ENCODE measurements around the gene USP54. TPM values are rescaled to one million over a fixed set of nuclear protein-coding genes. Genes with fewer than 3 reads are reported as not detected.

The USP54 gene
- total RNA-seq, 6 experiments from 2014 or later, result 1.5 to 5.7 (median 3.6) TPM

DNA sequence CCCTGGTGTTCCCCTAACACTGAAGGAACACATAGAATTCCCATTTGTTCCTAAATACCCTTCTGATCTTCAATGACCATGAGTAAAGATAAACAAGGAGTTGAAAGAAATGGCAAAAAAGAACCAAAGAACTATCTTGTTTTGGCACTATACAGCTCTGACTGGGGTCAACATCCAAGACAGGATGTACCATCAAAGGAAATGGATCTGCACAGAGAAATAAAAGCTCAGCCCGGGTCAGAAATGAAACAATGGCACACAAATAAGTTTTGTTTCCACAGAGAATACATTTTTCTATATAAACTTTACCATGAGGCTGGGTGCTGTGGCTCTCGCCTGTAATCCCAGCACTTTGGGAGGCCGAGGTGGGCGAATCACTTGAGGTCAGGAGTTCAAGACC, 18.0 kb upstream of the USP54 start:
- ATAC-seq, result no peak
- H3K4me3 ChIP-seq, result no peak overlapping the region

DNA sequence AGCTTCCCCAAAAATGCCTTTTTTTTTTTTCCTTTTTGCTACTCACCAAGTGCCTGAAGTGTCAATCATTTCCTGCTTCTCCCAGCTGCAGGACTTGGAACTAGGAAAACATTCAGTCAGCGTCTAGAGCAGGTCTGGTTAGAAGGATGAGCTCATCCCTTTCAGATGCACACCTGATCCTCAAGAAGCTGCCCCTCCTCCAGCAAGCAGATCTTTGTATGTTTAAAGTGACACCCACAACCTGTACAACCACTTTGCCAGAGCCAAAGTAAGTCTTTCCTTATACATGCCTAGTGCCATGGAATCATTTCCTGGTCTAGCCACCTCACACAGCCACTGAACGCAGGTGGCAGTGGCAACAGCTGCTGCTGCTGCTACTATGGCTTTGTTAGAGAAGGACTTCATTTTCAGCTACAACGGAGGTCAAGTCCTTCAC, 10.4 kb upstream of the USP54 start:
- DNase-seq, result no peak
- intact Hi-C loops (cut with DNase I), result no loop called here
- WGBS (ENCODE audit: insufficient coverage, low coverage, low lambda C conversion rate, missing lambda C conversion rate), result 65% methylated on average over 2 of the region's 3 CpGs
- Histone ChIP-seq H3K4me1 (no peaks in the 10 kb centered on the region), H3K27ac (no peak overlapping the region), H3K9me3 (no peaks in the 10 kb centered on the region), H3K36me3 (no peaks in the 10 kb centered on the region), H3K4me3 (no peak overlapping the region), H3K27me3 (no peaks in the 10 kb centered on the region)
- TF ChIP-seq POLR2A (IDR thresholded peaks at IDR 0.05), result no peak
- TF ChIP-seq, protein P1, sequence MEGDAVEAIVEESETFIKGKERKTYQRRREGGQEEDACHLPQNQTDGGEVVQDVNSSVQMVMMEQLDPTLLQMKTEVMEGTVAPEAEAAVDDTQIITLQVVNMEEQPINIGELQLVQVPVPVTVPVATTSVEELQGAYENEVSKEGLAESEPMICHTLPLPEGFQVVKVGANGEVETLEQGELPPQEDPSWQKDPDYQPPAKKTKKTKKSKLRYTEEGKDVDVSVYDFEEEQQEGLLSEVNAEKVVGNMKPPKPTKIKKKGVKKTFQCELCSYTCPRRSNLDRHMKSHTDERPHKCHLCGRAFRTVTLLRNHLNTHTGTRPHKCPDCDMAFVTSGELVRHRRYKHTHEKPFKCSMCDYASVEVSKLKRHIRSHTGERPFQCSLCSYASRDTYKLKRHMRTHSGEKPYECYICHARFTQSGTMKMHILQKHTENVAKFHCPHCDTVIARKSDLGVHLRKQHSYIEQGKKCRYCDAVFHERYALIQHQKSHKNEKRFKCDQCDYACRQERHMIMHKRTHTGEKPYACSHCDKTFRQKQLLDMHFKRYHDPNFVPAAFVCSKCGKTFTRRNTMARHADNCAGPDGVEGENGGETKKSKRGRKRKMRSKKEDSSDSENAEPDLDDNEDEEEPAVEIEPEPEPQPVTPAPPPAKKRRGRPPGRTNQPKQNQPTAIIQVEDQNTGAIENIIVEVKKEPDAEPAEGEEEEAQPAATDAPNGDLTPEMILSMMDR (IDR thresholded peaks at IDR 0.05), result no peak
- no peak for ATAC-seq

More for the DNA sequence above, 18.0 kb upstream of the USP54 start:
- no peak overlapping the region for H3K27ac ChIP-seq
- WGBS (ENCODE audit: insufficient coverage, low coverage, low lambda C conversion rate, missing lambda C conversion rate), result 27% methylated on average over 1 of the region's 4 CpGs
- H3K36me3 ChIP-seq, result no peaks in the 10 kb centered on the region
- no peaks in the 10 kb centered on the region for H3K9me3 ChIP-seq
- no peak for TF ChIP-seq POLR2A (IDR thresholded peaks at IDR 0.05)
- TF ChIP-seq, protein P1 (IDR thresholded peaks at IDR 0.05), result no peak
- no peaks in the 10 kb centered on the region for H3K4me1 ChIP-seq
- H3K27me3 ChIP-seq, result no peaks in the 10 kb centered on the region
- intact Hi-C loops (cut with DNase I), result no loop called here
- DNase-seq, result no peak

- no peak overlapping the region for H3K27ac ChIP-seq
- no peak overlapping the region for H3K4me3 ChIP-seq
- peaks cover 0 to 4% (median 2%) of the 10 kb centered on the region in 4 donors for H3K4me1 ChIP-seq
- intact Hi-C loops (cut with DNase I), result no loop called here
- H3K9me3 ChIP-seq, result no peaks in the 10 kb centered on the region
- ATAC-seq (no peak), DNase-seq (no peak)
- 100% methylated on average over 1 of the region's 1 CpG for WGBS (ENCODE audit: insufficient coverage, low coverage, low lambda C conversion rate, missing lambda C conversion rate)
- TF ChIP-seq POLR2A (IDR thresholded peaks at IDR 0.05), result no peak
- TF ChIP-seq, protein P1 (IDR thresholded peaks at IDR 0.05), result no peak
- no peaks in the 10 kb centered on the region for H3K27me3 ChIP-seq
- H3K36me3 ChIP-seq, result no peaks in the 10 kb centered on the region
Observed at GRCh38 chr10:73597346-73597745, 6.2 kb upstream of the USP54 start.

DNA sequence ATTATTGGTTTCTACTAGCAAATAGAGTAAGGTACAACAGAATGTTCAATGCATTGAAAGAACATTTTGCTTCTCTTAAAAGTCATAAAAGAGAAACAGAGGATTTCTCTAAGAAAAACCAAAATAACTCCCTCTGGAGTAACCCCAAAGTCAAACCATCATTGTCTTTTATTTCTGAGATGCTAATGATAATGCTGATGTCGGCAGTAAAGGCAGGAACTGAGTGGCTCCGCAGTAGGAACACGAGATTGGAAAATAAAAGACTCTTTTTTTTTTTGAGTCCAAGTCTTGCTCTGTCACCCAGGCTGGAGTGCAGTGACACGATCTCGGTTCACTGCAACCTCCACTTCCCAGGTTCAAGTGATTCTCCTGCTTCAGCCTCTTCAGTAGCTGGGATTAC, 2.7 kb upstream of the USP54 start:
- TF ChIP-seq POLR2A (IDR thresholded peaks at IDR 0.05), result no peak
- TF ChIP-seq, protein P1 (IDR thresholded peaks at IDR 0.05), result no peak
- H3K27ac ChIP-seq, result no peak overlapping the region

GRCh38 chr10:73593110-73593509, 2.0 kb upstream of the USP54 start:
- intact Hi-C loops (cut with DNase I), result no loop called here
- Histone ChIP-seq H3K27me3 (no peaks in the 10 kb centered on the region), H3K9me3 (no peaks in the 10 kb centered on the region), H3K4me3 (no peak overlapping the region), H3K36me3 (no peaks in the 10 kb centered on the region), H3K4me1 (peaks cover 0 to 34% (median 7%) of the 10 kb centered on the region in 4 donors), H3K27ac (no peak overlapping the region)
- TF ChIP-seq, protein P1 (IDR thresholded peaks at IDR 0.05), result no peak
- TF ChIP-seq POLR2A (IDR thresholded peaks at IDR 0.05), result no peak
- no peak for DNase-seq
- 93% methylated on average over 3 of the region's 4 CpGs for WGBS (ENCODE audit: insufficient coverage, low coverage, low lambda C conversion rate, missing lambda C conversion rate)
- no peak for ATAC-seq

More for the DNA sequence above, 2.7 kb upstream of the USP54 start:
- 83% methylated on average over 1 of the region's 5 CpGs for WGBS (ENCODE audit: insufficient coverage, low coverage, low lambda C conversion rate, missing lambda C conversion rate)
- H3K9me3 ChIP-seq, result no peaks in the 10 kb centered on the region
- intact Hi-C loops (cut with DNase I), result no loop called here
- H3K4me3 ChIP-seq, result no peak overlapping the region
- no peaks in the 10 kb centered on the region for H3K27me3 ChIP-seq
- H3K4me1 ChIP-seq, result peaks cover 0 to 29% (median 7%) of the 10 kb centered on the region in 4 donors
- no peaks in the 10 kb centered on the region for H3K36me3 ChIP-seq
- DNase-seq (no peak), ATAC-seq (no peak)

Measured in right lobe of liver (tissue), 6 donors.